Ishikawa (cell line): Measurements from ENCODE around the gene KIF26B.

ENCODE experiments used
- CEBPB ChIP-seq: IDR thresholded peaks from 2 replicates; pipeline ENCODE4 v1.6.1; 2012
- CREB1 ChIP-seq: IDR thresholded peaks from 2 replicates; pipeline ENCODE4 v1.6.1; 2012; ENCODE audit warnings: low read depth
- EGR1 ChIP-seq: IDR thresholded peaks from 2 replicates; pipeline ENCODE4 v1.6.1; 2012
- EP300 ChIP-seq: IDR thresholded peaks from 2 replicates; pipeline ENCODE4 v1.6.1; 2012; ENCODE audit warnings: borderline replicate concordance
- FOXM1 ChIP-seq: IDR thresholded peaks from 2 replicates; pipeline ENCODE4 v1.6.1; 2012; ENCODE audit warnings: low read depth, borderline replicate concordance
- MAX ChIP-seq: IDR thresholded peaks from 2 replicates; pipeline ENCODE4 v1.6.1; 2012
- NFIC ChIP-seq: IDR thresholded peaks from 2 replicates; pipeline ENCODE4 v1.6.1; 2012
- RAD21 ChIP-seq: IDR thresholded peaks from 2 replicates; pipeline ENCODE4 v1.6.1; 2012; ENCODE audit warnings: low read depth
- REST ChIP-seq: IDR thresholded peaks from 2 replicates; pipeline ENCODE4 v1.6.1; 2012; ENCODE audit warnings: low read depth, mild to moderate bottlenecking
- TAF1 ChIP-seq: IDR thresholded peaks from 2 replicates; pipeline ENCODE4 v1.6.1; 2012; ENCODE audit warnings: low read depth, mild to moderate bottlenecking
- TCF12 ChIP-seq: IDR thresholded peaks from 2 replicates; pipeline ENCODE4 v1.6.1; 2012; ENCODE audit warnings: low read depth
- TEAD4 ChIP-seq: IDR thresholded peaks from 2 replicates; pipeline ENCODE4 v1.6.1; 2012
- USF1 ChIP-seq: IDR thresholded peaks from 2 replicates; pipeline ENCODE4 v1.6.1; 2012
- YY1 ChIP-seq: IDR thresholded peaks from 2 replicates; pipeline ENCODE4 v1.6.1; 2012; ENCODE audit warnings: low read depth
- ZBTB7A ChIP-seq: IDR thresholded peaks from 2 replicates; pipeline ENCODE4 v1.6.1; 2012; ENCODE audit warnings: low read depth

Gene KIF26B

GRCh38 chr1:245298781-245299180 lies 144.0 kb downstream of the KIF26B start:
- no peak for TF ChIP-seq REST
- no peak for TF ChIP-seq USF1
- no peak for TF ChIP-seq TCF12
- TF ChIP-seq RAD21: no peak
- no peak for TF ChIP-seq ZBTB7A
- no peak for TF ChIP-seq EGR1
- TF ChIP-seq TEAD4: no peak
- TF ChIP-seq YY1: no peak
- no peak for TF ChIP-seq MAX
- TF ChIP-seq CEBPB: no peak
- no peak for TF ChIP-seq FOXM1
- no peak for TF ChIP-seq CREB1
- TF ChIP-seq NFIC: no peak
- TF ChIP-seq EP300: no peak

- no peak for TF ChIP-seq TCF12
- TF ChIP-seq CREB1: no peak
- no peak for TF ChIP-seq ZBTB7A
- no peak for TF ChIP-seq TEAD4
- no peak for TF ChIP-seq NFIC
- TF ChIP-seq EP300: no peak
- TF ChIP-seq TAF1: no peak
- TF ChIP-seq YY1: no peak
- no peak for TF ChIP-seq USF1
- TF ChIP-seq EGR1: no peak
- no peak for TF ChIP-seq REST
- no peak for TF ChIP-seq RAD21
- TF ChIP-seq FOXM1: no peak
- TF ChIP-seq CEBPB: no peak
- TF ChIP-seq MAX: no peak
Observed at GRCh38 chr1:245301162-245301580, 146.4 kb downstream of the KIF26B start.

- TF ChIP-seq TEAD4: no peak
Observed at GRCh38 chr1:245301921-245302320, 147.1 kb downstream of the KIF26B start.

- TF ChIP-seq FOXM1 (no peak), YY1 (no peak), TCF12 (no peak), ZBTB7A (no peak), TAF1 (no peak), EP300 (no peak), USF1 (no peak), NFIC (no peak), EGR1 (no peak), CREB1 (no peak), CEBPB (no peak), REST (no peak), MAX (no peak), RAD21 (no peak), TEAD4 (no peak)
Observed at GRCh38 chr1:245304698-245305097, 149.9 kb downstream of the KIF26B start.
